Naive B cell (primary cell): ENCODE measurements around the gene AMZ2. TPM values are rescaled to one million over a fixed set of nuclear protein-coding genes. Genes with fewer than 3 reads are reported as not detected.
"Not testable (repeated sequence)": the region's sequence is repeated elsewhere in the genome, so short reads cannot be mapped to it uniquely, and the experiment has no call there.

ENCODE experiments used
- ATAC-seq, 2 donors: fragments of 150-1000 bp; cut with Tn5 transposase; 2 replicates each; pipeline ENCODE4 v1.10.0; 2021; ENCODE audit warnings: low read depth in 2 of 2, mild to moderate bottlenecking in 2 of 2, moderate library complexity in 2 of 2
- DNase-seq: peaks from one replicate; pipeline ENCODE4 v3.0.0; 2022
- H3K27ac Mint-ChIP-seq, 6 donors: one replicate each; pipeline ENCODE4 v1.8.0; 2020 to 2022; ENCODE audit warnings: mild to moderate bottlenecking in 6 of 6, mixed read lengths in 6 of 6, moderate library complexity in 5 of 6, inconsistent platforms in 2 of 6
- H3K27me3 Mint-ChIP-seq, 3 donors: one replicate each; pipeline ENCODE4 v1.8.0; 2021 to 2022; ENCODE audit warnings: mixed read lengths in 3 of 3, mild to moderate bottlenecking in 1 of 3
- H3K36me3 Mint-ChIP-seq, 2 donors: one replicate each; pipeline ENCODE4 v1.8.0; 2020 to 2022; ENCODE audit warnings: mixed read lengths in 2 of 2, inconsistent platforms in 1 of 2, mild to moderate bottlenecking in 1 of 2
- H3K4me1 Mint-ChIP-seq, 3 donors: one replicate each; pipeline ENCODE4 v1.8.0; 2020 to 2022; ENCODE audit warnings: mixed read lengths in 3 of 3, inconsistent platforms in 1 of 3, mild to moderate bottlenecking in 1 of 3, moderate library complexity in 1 of 3
- H3K4me3 Mint-ChIP-seq, 8 donors: one replicate each; pipeline ENCODE4 v1.8.0; 2020 to 2022; ENCODE audit warnings: mild to moderate bottlenecking in 8 of 8, mixed read lengths in 8 of 8, moderate library complexity in 8 of 8, inconsistent platforms in 2 of 8
- H3K9me3 Mint-ChIP-seq, 7 donors: one replicate each; pipeline ENCODE4 v1.8.0; 2020 to 2022; ENCODE audit warnings: mixed read lengths in 7 of 7, mild to moderate bottlenecking in 5 of 7, inconsistent platforms in 2 of 7, moderate library complexity in 1 of 7
- polyA plus RNA-seq, 6 donors: library from polyadenylated mRNA; unstranded; fragments of 300-500 nt; fragmentation: Illumina TruSeq; gene quantifications; one replicate each; pipeline ENCODE4 v1.2.3, GENCODE V29; 2021; ENCODE audit warnings: low read depth in 6 of 6

The AMZ2 gene
- 100 to 1,000 TPM in 3 of 6 donors, 10 to 100 TPM in 3; 92.7 to 152 (median 106) TPM for polyA plus RNA-seq

GRCh38 chr17:68247445-68248198, at the start of gene AMZ2:
Gene AMZ2, plus strand, starts transcription at chr17:68248043. Its CDS starts 2,145 bp downstream, at chr17:68250188.
- peak; percentile 76 to 80 for ATAC-seq
- Mint-ChIP-seq H3K27ac (peak within 1 kb of the TSS; percentile 96 to 100 (median 99)), H3K36me3 (no peaks in the 10 kb centered on the region), H3K4me1 (peaks cover 11 to 56% (median 43%) of the 10 kb centered on the region in 3 donors), H3K27me3 (no peaks in the 10 kb centered on the region), H3K9me3 (no peaks in the 10 kb centered on the region), H3K4me3 (peak within 1 kb of the TSS; percentile 77 to 95 (median 92))
- DNase-seq, result peak; percentile 99

GRCh38 chr17:68198931-68199836, 48.7 kb upstream of the AMZ2 start:
- Mint-ChIP-seq H3K36me3 (no peaks in the 10 kb centered on the region), H3K27me3 (peaks cover 7 to 30% (median 15%) of the 10 kb centered on the region in 3 donors), H3K4me1 (peaks cover 26 to 44% (median 33%) of the 10 kb centered on the region in 3 donors), H3K27ac (peak overlapping the region in 3 of 6 donors; percentile 26 to 79 (median 66)), H3K4me3 (peak overlapping the region; percentile 82 to 91 (median 88)), H3K9me3 (no peaks in the 10 kb centered on the region)
- peak; percentile 35 for DNase-seq
- peak; percentile 29 to 31 for ATAC-seq

GRCh38 chr17:68199837-68200688, 47.8 kb upstream of the AMZ2 start:
- H3K4me3 Mint-ChIP-seq, result peak overlapping the region; percentile 77 to 91 (median 88)
- no peaks in the 10 kb centered on the region for H3K9me3 Mint-ChIP-seq
- peaks cover 7 to 30% (median 15%) of the 10 kb centered on the region in 3 donors for H3K27me3 Mint-ChIP-seq
- DNase-seq (no peak), ATAC-seq (no peak)
- H3K27ac Mint-ChIP-seq, result peak overlapping the region in 5 of 6 donors; percentile 78 to 87 (median 80)
- H3K36me3 Mint-ChIP-seq, result no peaks in the 10 kb centered on the region
- peaks cover 26 to 42% (median 37%) of the 10 kb centered on the region in 3 donors for H3K4me1 Mint-ChIP-seq

GRCh38 chr17:68200689-68201417, 47.0 kb upstream of the AMZ2 start:
- H3K9me3 Mint-ChIP-seq, result no peaks in the 10 kb centered on the region
- peak overlapping the region in 5 of 6 donors; percentile 12 to 94 (median 80) for H3K27ac Mint-ChIP-seq
- peak overlapping the region; percentile 77 to 91 (median 88) for H3K4me3 Mint-ChIP-seq
- H3K36me3 Mint-ChIP-seq, result no peaks in the 10 kb centered on the region
- peak; percentile 77 for DNase-seq
- H3K27me3 Mint-ChIP-seq, result peaks cover 7 to 23% (median 15%) of the 10 kb centered on the region in 3 donors
- H3K4me1 Mint-ChIP-seq, result peaks cover 18 to 37% (median 34%) of the 10 kb centered on the region in 3 donors
- ATAC-seq, result peak; percentile 32 to 33

- Mint-ChIP-seq H3K4me1 (peaks cover 18 to 39% (median 33%) of the 10 kb centered on the region in 3 donors), H3K27ac (peak overlapping the region in 1 of 6 donors; percentile 79)
Measured at GRCh38 chr17:68201418-68201771, 46.4 kb upstream of the AMZ2 start.

GRCh38 chr17:68202321-68202720, 45.5 kb upstream of the AMZ2 start:
- H3K36me3 Mint-ChIP-seq, ATAC-seq, H3K9me3 Mint-ChIP-seq, DNase-seq: not testable (repeated sequence)
- peak overlapping the region in 3 of 8 donors; percentile 9 to 89 (median 40) for H3K4me3 Mint-ChIP-seq
- H3K4me1 Mint-ChIP-seq, result peaks cover 21 to 45% (median 41%) of the 10 kb centered on the region in 3 donors
- peaks cover 7 to 20% (median 15%) of the 10 kb centered on the region in 3 donors for H3K27me3 Mint-ChIP-seq
- peak overlapping the region in 1 of 6 donors; percentile 70 for H3K27ac Mint-ChIP-seq

More at GRCh38 chr17:68201418-68201771, 46.4 kb upstream of the AMZ2 start:
- H3K4me3 Mint-ChIP-seq, result peak overlapping the region; percentile 25 to 91 (median 84)
- ATAC-seq, DNase-seq, H3K9me3 Mint-ChIP-seq, H3K36me3 Mint-ChIP-seq: not testable (repeated sequence)
- H3K27me3 Mint-ChIP-seq, result peaks cover 7 to 20% (median 15%) of the 10 kb centered on the region in 3 donors

- Mint-ChIP-seq H3K4me1 (peaks cover 15 to 41% (median 34%) of the 10 kb centered on the region in 3 donors), H3K27ac (peak overlapping the region; percentile 58 to 97 (median 90)), H3K4me3 (peak overlapping the region; percentile 88 to 96 (median 94)), H3K27me3 (peaks cover 5 to 6% (median 6%) of the 10 kb centered on the region in 3 donors), H3K9me3 (no peaks in the 10 kb centered on the region), H3K36me3 (peaks cover 0 to 5% of the 10 kb centered on the region in 2 donors)
- DNase-seq, result no peak
- peak in 1 of 2 donors; percentile 6 for ATAC-seq
Measured at GRCh38 chr17:68204736-68205135, 43.1 kb upstream of the AMZ2 start.

- H3K4me1 Mint-ChIP-seq, result peaks cover 12 to 36% (median 32%) of the 10 kb centered on the region in 3 donors
- ATAC-seq (peak; percentile 78), DNase-seq (peak; percentile 94)
- H3K27me3 Mint-ChIP-seq, result peaks cover 0 to 2% (median under 1%) of the 10 kb centered on the region in 3 donors
- peak overlapping the region; percentile 88 to 96 (median 94) for H3K4me3 Mint-ChIP-seq
- H3K36me3 Mint-ChIP-seq, result peaks cover 4 to 8% of the 10 kb centered on the region in 2 donors
- no peaks in the 10 kb centered on the region for H3K9me3 Mint-ChIP-seq
- H3K27ac Mint-ChIP-seq, result peak overlapping the region; percentile 83 to 99 (median 97)
Measured at GRCh38 chr17:68205251-68205807, 42.5 kb upstream of the AMZ2 start.

- no peak for DNase-seq
- H3K4me1 Mint-ChIP-seq, result peaks cover 14 to 37% (median 30%) of the 10 kb centered on the region in 3 donors
- H3K9me3 Mint-ChIP-seq, result no peaks in the 10 kb centered on the region
- ATAC-seq, result peak; percentile 55 to 58
- no peaks in the 10 kb centered on the region for H3K27me3 Mint-ChIP-seq
- H3K27ac Mint-ChIP-seq, result peak overlapping the region; percentile 93 to 99 (median 96)
- H3K4me3 Mint-ChIP-seq, result peak overlapping the region; percentile 88 to 97 (median 94)
- H3K36me3 Mint-ChIP-seq, result peaks cover 8 to 16% of the 10 kb centered on the region in 2 donors
Measured at GRCh38 chr17:68205808-68206720, 41.8 kb upstream of the AMZ2 start.

- peak overlapping the region in 4 of 6 donors; percentile 60 to 93 (median 85) for H3K27ac Mint-ChIP-seq
Measured at GRCh38 chr17:68207651-68208253, 40.1 kb upstream of the AMZ2 start.

More at GRCh38 chr17:68207651-68208253, 40.1 kb upstream of the AMZ2 start:
- H3K9me3 Mint-ChIP-seq, result no peaks in the 10 kb centered on the region
- H3K27me3 Mint-ChIP-seq, result no peaks in the 10 kb centered on the region
- DNase-seq, result no peak
- H3K4me3 Mint-ChIP-seq, result peak overlapping the region in 4 of 8 donors; percentile 5 to 77 (median 15)
- ATAC-seq, result no peak
- peaks cover 17 to 45% (median 32%) of the 10 kb centered on the region in 3 donors for H3K4me1 Mint-ChIP-seq
- H3K36me3 Mint-ChIP-seq, result peaks cover 8 to 16% of the 10 kb centered on the region in 2 donors
